DOHH2 (cell line): ENCODE data around the gene UGT1A6.
A peak's percentile ranks its signal among the peaks of the same experiment; 100 is the strongest.
"Not testable (repeated sequence)": the region's sequence is repeated elsewhere in the genome, so short reads cannot be mapped to it uniquely, and the experiment has no call there.

Source experiments
- H3F3A ChIP-seq: fragments of 200-600 bp; sonication (generic), shearing (Covaris generic); 2 replicates; pipeline ENCODE4 v1.6.0; 2016; ENCODE audit warnings: antibody characterized with exemption, mild to moderate bottlenecking; ENCODE audit not compliant: control insufficient read depth, insufficient read depth
- H3K27ac ChIP-seq: fragments of 200-600 bp; sonication (generic); 2 replicates; pipeline ENCODE4 v1.5.1; 2014; ENCODE audit warnings: low read depth, mild to moderate bottlenecking, low read length, moderate library complexity
- H3K27me3 ChIP-seq: fragments of 200-600 bp; sonication (generic); 2 replicates; pipeline ENCODE4 v1.6.1; 2014; ENCODE audit warnings: mild to moderate bottlenecking, low read length, mixed read lengths; ENCODE audit not compliant: control insufficient read depth
- H3K36me3 ChIP-seq: fragments of 200-600 bp; sonication (generic); 2 replicates; pipeline ENCODE4 v1.6.1; 2014; ENCODE audit warnings: mild to moderate bottlenecking, low read length, moderate library complexity, mixed read lengths; ENCODE audit not compliant: control insufficient read depth
- H3K4me1 ChIP-seq: fragments of 200-600 bp; sonication (generic); 2 replicates; pipeline ENCODE4 v1.6.1; 2014; ENCODE audit warnings: mild to moderate bottlenecking, low read length, mixed read lengths; ENCODE audit not compliant: control insufficient read depth
- H3K4me2 ChIP-seq: fragments of 200-600 bp; sonication (generic); 2 replicates; pipeline ENCODE4 v1.6.0; 2014; ENCODE audit warnings: mild to moderate bottlenecking, low read length, moderate library complexity
- H3K4me3 ChIP-seq: fragments of 200-600 bp; sonication (generic); 2 replicates; pipeline ENCODE4 v1.5.1; 2014; ENCODE audit warnings: mild to moderate bottlenecking, low read length, mixed read lengths
- H3K79me2 ChIP-seq: fragments of 200-600 bp; sonication (generic); 2 replicates; pipeline ENCODE4 v1.6.1; 2014; ENCODE audit warnings: mild to moderate bottlenecking, low read length, mixed read lengths; ENCODE audit not compliant: control insufficient read depth
- H3K9me2 ChIP-seq: fragments of 200-600 bp; sonication (generic); replicated peaks from 2 replicates; pipeline ENCODE4 v1.6.1; 2014; ENCODE audit warnings: mild to moderate bottlenecking, low read length, mixed read lengths; ENCODE audit not compliant: control insufficient read depth
- H3K9me3 ChIP-seq: fragments of 200-600 bp; sonication (generic); 2 replicates; pipeline ENCODE4 v1.6.1; 2014; ENCODE audit warnings: antibody characterized with exemption, low read length, mixed read lengths; ENCODE audit not compliant: control insufficient read depth, insufficient read depth
- H4K20me1 ChIP-seq: fragments of 200-600 bp; sonication (generic); 2 replicates; pipeline ENCODE4 v1.6.0; 2014; ENCODE audit warnings: low read depth, mild to moderate bottlenecking, antibody characterized with exemption, low read length, moderate library complexity; ENCODE audit not compliant: control insufficient read depth, insufficient read depth
- EZH2phosphoT487 ChIP-seq: fragments of 200-600 bp; sonication (generic); IDR thresholded peaks from 2 replicates; pipeline ENCODE4 v1.6.1; 2017; ENCODE audit warnings: borderline replicate concordance, mild to moderate bottlenecking, antibody characterized with exemption, low read length, moderate library complexity, mixed read lengths
- TF ChIP-seq, protein P1 (sequence below): fragments of 200-600 bp; sonication (generic); IDR thresholded peaks from one replicate; pipeline ENCODE4 v1.5.1; 2014; ENCODE audit warnings: antibody characterized with exemption, mild to moderate bottlenecking, low read depth, low read length; ENCODE audit not compliant: poor library complexity, severe bottlenecking

The UGT1A6 gene

DNA sequence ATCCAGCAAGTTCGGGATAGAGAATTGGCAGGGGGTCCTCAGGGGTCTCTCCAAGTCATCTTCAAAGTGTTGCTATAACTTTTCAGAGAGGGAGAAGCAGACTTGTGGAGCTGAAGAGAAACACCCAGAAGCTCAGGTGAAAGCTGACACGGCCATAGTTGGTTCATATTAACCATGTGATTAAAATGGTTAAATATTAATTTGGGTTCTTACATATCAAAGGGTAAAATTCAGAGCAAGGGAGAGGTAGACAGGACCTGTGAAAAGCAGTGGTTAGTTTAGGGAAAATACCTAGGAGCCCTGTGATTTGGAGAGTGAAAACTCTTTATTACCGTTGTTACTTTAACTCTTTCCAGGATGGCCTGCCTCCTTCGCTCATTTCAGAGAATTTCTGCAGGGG lies at the start of gene UGT1A6:
UGT1A6 (plus strand) TSS at position 243 of the 400 bp plus-strand sequence; CDS start at position 358, 115 bp downstream.
- no peaks in the 10 kb centered on the region for H3F3A ChIP-seq

DNA sequence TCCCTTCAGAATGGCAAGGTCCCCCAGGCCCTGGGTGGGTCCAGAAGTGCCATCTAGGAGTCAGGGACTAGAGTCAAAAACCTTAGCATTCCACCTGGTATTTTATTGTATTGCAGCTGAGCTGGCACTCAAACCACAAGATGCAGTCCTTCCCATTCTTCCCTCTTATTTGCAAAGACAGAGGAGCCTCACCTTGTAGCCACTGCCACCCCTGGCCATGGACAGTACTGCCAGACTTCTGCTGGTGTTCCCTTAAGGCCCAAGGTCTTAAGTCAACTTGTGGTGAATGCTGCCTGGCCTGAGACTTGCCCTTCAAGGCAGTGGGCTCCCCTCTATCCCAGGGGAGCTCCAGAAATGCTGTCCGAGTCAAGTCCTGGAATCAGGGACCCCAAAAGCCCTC lies 49.6 kb upstream of the UGT1A6 start:
- H3K4me1 ChIP-seq = peaks cover 8% of the 10 kb centered on the region
- H3K4me2 ChIP-seq = no peak overlapping the region

More for the DNA sequence above, at the start of gene UGT1A6:
- H3K79me2 ChIP-seq = no peaks in the 10 kb centered on the region
- H4K20me1 ChIP-seq = no peaks in the 10 kb centered on the region
- no peaks in the 10 kb centered on the region for H3K9me3 ChIP-seq
- no peak within 1 kb of the TSS for H3K4me3 ChIP-seq
- no peaks in the 10 kb centered on the region for H3K9me2 ChIP-seq
- TF ChIP-seq EZH2phosphoT487 = no peak
- TF ChIP-seq, protein P1, sequence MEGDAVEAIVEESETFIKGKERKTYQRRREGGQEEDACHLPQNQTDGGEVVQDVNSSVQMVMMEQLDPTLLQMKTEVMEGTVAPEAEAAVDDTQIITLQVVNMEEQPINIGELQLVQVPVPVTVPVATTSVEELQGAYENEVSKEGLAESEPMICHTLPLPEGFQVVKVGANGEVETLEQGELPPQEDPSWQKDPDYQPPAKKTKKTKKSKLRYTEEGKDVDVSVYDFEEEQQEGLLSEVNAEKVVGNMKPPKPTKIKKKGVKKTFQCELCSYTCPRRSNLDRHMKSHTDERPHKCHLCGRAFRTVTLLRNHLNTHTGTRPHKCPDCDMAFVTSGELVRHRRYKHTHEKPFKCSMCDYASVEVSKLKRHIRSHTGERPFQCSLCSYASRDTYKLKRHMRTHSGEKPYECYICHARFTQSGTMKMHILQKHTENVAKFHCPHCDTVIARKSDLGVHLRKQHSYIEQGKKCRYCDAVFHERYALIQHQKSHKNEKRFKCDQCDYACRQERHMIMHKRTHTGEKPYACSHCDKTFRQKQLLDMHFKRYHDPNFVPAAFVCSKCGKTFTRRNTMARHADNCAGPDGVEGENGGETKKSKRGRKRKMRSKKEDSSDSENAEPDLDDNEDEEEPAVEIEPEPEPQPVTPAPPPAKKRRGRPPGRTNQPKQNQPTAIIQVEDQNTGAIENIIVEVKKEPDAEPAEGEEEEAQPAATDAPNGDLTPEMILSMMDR = no peak
- H3K4me2 ChIP-seq = no peak within 1 kb of the TSS
- H3K36me3 ChIP-seq = no peaks in the 10 kb centered on the region
- H3K4me1 ChIP-seq = no peaks in the 10 kb centered on the region
- no peak within 1 kb of the TSS for H3K27ac ChIP-seq
- peaks cover 9% of the 10 kb centered on the region for H3K27me3 ChIP-seq

DNA sequence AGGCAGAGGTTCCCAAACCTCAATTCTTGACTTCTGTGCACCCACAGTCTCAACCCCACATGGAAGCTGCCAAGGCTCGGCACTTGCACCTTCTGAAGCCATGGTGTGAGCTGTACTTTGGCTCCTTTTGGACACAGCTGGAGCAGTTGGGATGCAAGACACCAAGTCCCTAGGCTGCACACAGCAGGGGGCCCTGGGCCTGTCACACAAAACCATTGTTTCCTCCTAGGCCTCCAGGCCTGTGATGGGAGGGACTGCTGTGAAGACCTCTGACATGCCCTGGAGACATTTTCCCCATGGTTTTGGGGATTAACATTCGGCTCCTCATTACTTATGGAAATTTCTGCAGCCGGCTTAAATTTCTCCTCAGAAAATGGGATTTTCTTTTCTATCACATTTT lies 46.7 kb upstream of the UGT1A6 start:
- H3K9me3 ChIP-seq = peaks cover 14% of the 10 kb centered on the region; the same call in 1 of the 2 replicates
- H3K4me2 ChIP-seq, H3K4me3 ChIP-seq, H3K9me2 ChIP-seq, H3K36me3 ChIP-seq, H3K27me3 ChIP-seq, H3F3A ChIP-seq, H3K27ac ChIP-seq, H3K79me2 ChIP-seq, H3K4me1 ChIP-seq, H4K20me1 ChIP-seq: not testable (repeated sequence)

More for the DNA sequence above, 49.6 kb upstream of the UGT1A6 start:
- Histone ChIP-seq H3K79me2 (no peaks in the 10 kb centered on the region), H3K27me3 (no peaks in the 10 kb centered on the region), H3K27ac (no peak overlapping the region), H3F3A (no peaks in the 10 kb centered on the region), H3K36me3 (no peaks in the 10 kb centered on the region), H3K9me3 (peaks cover 14% of the 10 kb centered on the region; the same call in 1 of the 2 replicates), H4K20me1 (no peaks in the 10 kb centered on the region), H3K4me3 (no peak overlapping the region), H3K9me2 (no peaks in the 10 kb centered on the region)
- no peak for TF ChIP-seq EZH2phosphoT487
- TF ChIP-seq, protein P1 = peak; percentile 34

DNA sequence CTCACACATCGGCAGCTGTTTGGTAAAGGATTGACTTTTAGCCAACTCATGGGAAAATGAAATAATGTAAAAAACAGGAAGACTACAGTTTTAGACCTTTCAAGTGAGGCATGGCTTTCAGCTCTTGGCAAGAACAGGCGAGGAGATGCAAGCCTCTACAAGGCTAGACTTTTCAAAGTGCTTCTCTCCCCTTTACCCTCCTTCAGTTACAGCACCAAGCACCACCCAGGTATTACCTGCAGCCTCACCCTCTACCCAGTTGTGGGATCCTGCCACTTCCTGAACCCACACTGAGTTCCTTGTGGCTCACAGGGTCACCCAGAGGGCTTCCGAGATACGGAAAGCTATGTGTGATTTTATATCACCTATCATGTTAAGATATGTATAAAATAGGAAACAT lies 41.7 kb upstream of the UGT1A6 start:
- H3K4me2 ChIP-seq = no peak overlapping the region
- no peaks in the 10 kb centered on the region for H3K36me3 ChIP-seq
- no peaks in the 10 kb centered on the region for H3F3A ChIP-seq
- no peak overlapping the region for H3K27ac ChIP-seq
- H3K4me3 ChIP-seq = no peak overlapping the region
- H3K9me3 ChIP-seq = peaks cover 7% of the 10 kb centered on the region; the same call in 1 of the 2 replicates
- H4K20me1 ChIP-seq = no peaks in the 10 kb centered on the region
- H3K9me2 ChIP-seq = no peaks in the 10 kb centered on the region
- no peaks in the 10 kb centered on the region for H3K4me1 ChIP-seq
- no peaks in the 10 kb centered on the region for H3K79me2 ChIP-seq
- no peak for TF ChIP-seq EZH2phosphoT487
- TF ChIP-seq, protein P1 = no peak
- peaks cover 3% of the 10 kb centered on the region; the same call in 1 of the 2 replicates for H3K27me3 ChIP-seq
